OCI-LY1 (cell line): ENCODE measurements around the gene KIF22.

Source experiments
- EZH2 ChIP-seq: fragments of 200-600 bp; sonication (generic), shearing (Covaris generic); IDR thresholded peaks from 2 replicates; pipeline ENCODE4 v1.8.0; 2017; ENCODE audit warnings: borderline replicate concordance, mixed run types, mild to moderate bottlenecking, antibody characterized with exemption, low read length, moderate library complexity, mixed read lengths
- TF ChIP-seq, protein P1 (sequence below): fragments of 200-600 bp; sonication (generic), shearing (Covaris generic); IDR thresholded peaks from 2 replicates; pipeline ENCODE4 v1.5.1; 2017; ENCODE audit warnings: mild to moderate bottlenecking, antibody characterized with exemption, low read length, moderate library complexity, mixed read lengths

DNA sequence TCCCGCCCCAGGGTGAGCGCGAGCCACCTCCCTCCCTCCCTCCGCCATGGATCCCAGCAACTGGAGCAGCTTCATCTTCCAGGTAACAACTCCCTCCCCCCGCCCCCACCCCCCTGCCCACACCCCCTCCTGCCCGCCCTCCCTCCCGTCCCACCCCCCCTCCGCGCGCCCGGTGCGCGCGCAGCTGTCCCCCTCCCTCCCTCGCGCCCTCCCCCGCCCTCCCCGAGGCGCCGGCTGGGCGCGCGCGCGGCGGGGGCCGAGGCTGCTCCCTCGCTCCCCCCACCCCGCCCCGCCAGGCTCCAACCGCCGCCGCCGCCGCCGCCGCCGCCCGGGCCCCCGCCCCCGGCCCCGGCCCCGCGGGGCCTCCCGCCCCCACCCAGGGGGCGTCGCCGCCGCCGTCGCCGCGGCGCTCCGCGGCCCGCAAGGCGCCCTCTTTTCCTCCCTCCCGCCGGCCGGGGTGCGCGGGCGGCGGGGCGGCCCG is 15.6 kb downstream of the KIF22 start, which contains the start of gene MAZ:
- TF ChIP-seq, protein P1, sequence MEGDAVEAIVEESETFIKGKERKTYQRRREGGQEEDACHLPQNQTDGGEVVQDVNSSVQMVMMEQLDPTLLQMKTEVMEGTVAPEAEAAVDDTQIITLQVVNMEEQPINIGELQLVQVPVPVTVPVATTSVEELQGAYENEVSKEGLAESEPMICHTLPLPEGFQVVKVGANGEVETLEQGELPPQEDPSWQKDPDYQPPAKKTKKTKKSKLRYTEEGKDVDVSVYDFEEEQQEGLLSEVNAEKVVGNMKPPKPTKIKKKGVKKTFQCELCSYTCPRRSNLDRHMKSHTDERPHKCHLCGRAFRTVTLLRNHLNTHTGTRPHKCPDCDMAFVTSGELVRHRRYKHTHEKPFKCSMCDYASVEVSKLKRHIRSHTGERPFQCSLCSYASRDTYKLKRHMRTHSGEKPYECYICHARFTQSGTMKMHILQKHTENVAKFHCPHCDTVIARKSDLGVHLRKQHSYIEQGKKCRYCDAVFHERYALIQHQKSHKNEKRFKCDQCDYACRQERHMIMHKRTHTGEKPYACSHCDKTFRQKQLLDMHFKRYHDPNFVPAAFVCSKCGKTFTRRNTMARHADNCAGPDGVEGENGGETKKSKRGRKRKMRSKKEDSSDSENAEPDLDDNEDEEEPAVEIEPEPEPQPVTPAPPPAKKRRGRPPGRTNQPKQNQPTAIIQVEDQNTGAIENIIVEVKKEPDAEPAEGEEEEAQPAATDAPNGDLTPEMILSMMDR = no peak
- no peak for TF ChIP-seq EZH2
